Keratinocyte (primary cell): ENCODE results near the gene KCNK7. TPM values are rescaled to one million over a fixed set of nuclear protein-coding genes. Genes with fewer than 3 reads are reported as not detected.

Source experiments
- DNase-seq: peaks from one replicate; pipeline ENCODE4 v3.0.0-alpha.2; 2011; ENCODE audit warnings: low read depth, missing footprints, low spot score
- FAIRE-seq: peaks from 2 replicates; lab custom pipeline; 2011; peaks lifted over from hg19 to GRCh38; lab: Jason Lieb, UNC
- H2AFZ ChIP-seq: 2 replicates; pipeline ENCODE4 v1.6.0; 2012; ENCODE audit warnings: low read length, control low read depth, inconsistent platforms; ENCODE audit not compliant: control insufficient read depth
- H3K27ac ChIP-seq: 2 replicates; pipeline ENCODE4 v1.5.1; 2011; ENCODE audit warnings: low read length; ENCODE audit not compliant: control insufficient read depth, insufficient read depth
- H3K27me3 ChIP-seq: 3 replicates; pipeline ENCODE4 v1.6.0; 2011; ENCODE audit warnings: low read length; ENCODE audit not compliant: control insufficient read depth, insufficient read depth; ENCODE audit errors: extremely low read depth
- H3K36me3 ChIP-seq, 2 experiments: 2 replicates in 1 of 2; 3 replicates in 1 of 2; pipeline ENCODE4 v1.5.1; 2011; ENCODE audit warnings: low read length in 2 of 2, mild to moderate bottlenecking in 1 of 2; ENCODE audit not compliant: control insufficient read depth in 2 of 2, insufficient read depth in 2 of 2; ENCODE audit errors: extremely low read depth in 1 of 2
- H3K4me1 ChIP-seq: 3 replicates; pipeline ENCODE4 v1.5.1; 2011; ENCODE audit warnings: low read length; ENCODE audit not compliant: control insufficient read depth, insufficient read depth; ENCODE audit errors: extremely low read depth
- H3K4me2 ChIP-seq: 3 replicates; pipeline ENCODE4 v1.6.0; 2011; ENCODE audit warnings: low read depth, low read length; ENCODE audit not compliant: control insufficient read depth, insufficient read depth; ENCODE audit errors: extremely low read depth
- H3K4me3 ChIP-seq, 3 experiments: fragments of 200-600 bp in 1 of 3; sonication (generic) in 1 of 3; 2 replicates in 2 of 3; 3 replicates in 1 of 3; pipeline ENCODE4 v1.5.1; 2011 to 2016; ENCODE audit warnings: low read length in 3 of 3, mild to moderate bottlenecking in 3 of 3, control low read depth in 2 of 3, inconsistent platforms in 1 of 3, low read depth in 1 of 3, mixed read lengths in 1 of 3, mixed run types in 1 of 3, moderate library complexity in 1 of 3; ENCODE audit not compliant: control insufficient read depth in 2 of 3, insufficient read depth in 2 of 3; ENCODE audit errors: extremely low read depth in 1 of 3
- H3K79me2 ChIP-seq: 2 replicates; pipeline ENCODE4 v1.6.0; 2012; ENCODE audit warnings: low read length; ENCODE audit not compliant: control insufficient read depth, insufficient read depth
- H3K9ac ChIP-seq: 3 replicates; pipeline ENCODE4 v1.6.0; 2011; ENCODE audit warnings: low read length; ENCODE audit not compliant: control insufficient read depth, insufficient read depth; ENCODE audit errors: extremely low read depth
- H3K9me1 ChIP-seq: 3 replicates; pipeline ENCODE4 v1.6.0; 2011; ENCODE audit warnings: low read length; ENCODE audit not compliant: control insufficient read depth, insufficient read depth; ENCODE audit errors: extremely low read depth
- H3K9me3 ChIP-seq: 2 replicates; pipeline ENCODE4 v1.5.1; 2012; ENCODE audit warnings: low read depth, low read length; ENCODE audit not compliant: control insufficient read depth
- H4K20me1 ChIP-seq: 3 replicates; pipeline ENCODE4 v1.6.0; 2011; ENCODE audit warnings: low read length; ENCODE audit not compliant: control insufficient read depth, insufficient read depth; ENCODE audit errors: extremely low read depth
- EZH2 ChIP-seq: IDR thresholded peaks from one replicate; pipeline ENCODE4 v1.6.1; 2012; ENCODE audit warnings: inconsistent platforms, mild to moderate bottlenecking, low read length, moderate library complexity
- dilution Hi-C: fragments of 300-500 bp; cut with MboI; formaldehyde crosslinking; loops from one replicate; pipeline ENCODE4 v1.7.0; 2020; ENCODE audit warnings: low sequenced_read_pairs; ENCODE audit not compliant: extremely low pct_ligation_motif_present
- polyA plus RNA-seq, 5 experiments: library from polyadenylated mRNA; depleted of rRNA in 3 of 5; stranded (reverse) in 3 of 5; stranded (forward) in 1 of 5; unstranded in 1 of 5; fragments of >200 nt; gene quantifications; 1 replicate in 1 of 5; 2 replicates in 3 of 5; 3 replicates in 1 of 5; pipeline versions ENCODE4 v1.2.1 to v1.2.3, GENCODE V29; 2011 to 2012; ENCODE audit warnings: missing spikeins in 2 of 5, low read depth in 1 of 5, low replicate concordance in 1 of 5
- TF ChIP-seq, protein P1 (sequence below), 3 experiments: IDR thresholded peaks in 1 of 3; conservative IDR thresholded peaks in 1 of 3; optimal IDR thresholded peaks in 1 of 3; 2 replicates in 2 of 3; 3 replicates in 1 of 3; pipeline versions ENCODE3 to v1.5.1; 2011; ENCODE audit warnings: low read length in 3 of 3, mild to moderate bottlenecking in 3 of 3, moderate library complexity in 2 of 3, control low read depth in 1 of 3, inconsistent platforms in 1 of 3; ENCODE audit not compliant: insufficient read depth in 2 of 3; ENCODE audit errors: extremely low read depth in 1 of 3

Gene KCNK7
- polyA plus RNA-seq, 1 donor (not counting 4 experiments of a cell fraction or from before 2014, with no cell fraction given): 0.46 TPM

DNA sequence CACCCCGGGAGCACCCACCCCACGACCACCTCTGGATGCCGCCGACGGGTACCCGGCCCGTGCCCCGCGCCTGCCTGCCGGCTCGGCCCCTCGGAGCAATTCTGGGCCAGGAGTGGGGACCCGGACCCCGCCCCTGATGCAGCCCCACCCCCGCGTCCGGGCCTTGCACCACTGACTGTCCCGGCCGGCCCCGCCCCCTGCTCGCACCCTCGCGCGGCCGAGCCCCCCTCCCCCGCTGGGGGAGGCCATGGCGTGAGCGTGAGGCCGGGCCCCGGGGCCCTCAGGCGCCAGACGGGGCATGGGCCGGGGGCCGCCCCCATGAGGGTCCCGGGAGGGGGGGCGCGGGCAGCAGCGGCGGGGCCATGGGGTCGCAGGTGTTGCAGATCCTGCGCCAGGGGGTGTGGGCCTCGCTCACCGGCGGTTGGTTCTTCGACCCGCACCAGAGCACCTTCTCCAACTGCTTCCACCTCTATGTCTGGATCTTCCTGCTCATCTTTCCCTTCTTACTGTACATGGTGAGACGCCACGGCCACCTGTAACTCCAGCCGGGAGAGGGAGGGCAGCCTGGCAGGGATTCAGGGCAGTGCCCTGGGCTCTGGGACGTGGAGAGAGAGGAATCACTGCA, 20.5 kb upstream of the KCNK7 start:
- no peak for FAIRE-seq
- H3K36me3 ChIP-seq: peaks cover 35 to 44% of the 10 kb centered on the region in 2 experiments

DNA sequence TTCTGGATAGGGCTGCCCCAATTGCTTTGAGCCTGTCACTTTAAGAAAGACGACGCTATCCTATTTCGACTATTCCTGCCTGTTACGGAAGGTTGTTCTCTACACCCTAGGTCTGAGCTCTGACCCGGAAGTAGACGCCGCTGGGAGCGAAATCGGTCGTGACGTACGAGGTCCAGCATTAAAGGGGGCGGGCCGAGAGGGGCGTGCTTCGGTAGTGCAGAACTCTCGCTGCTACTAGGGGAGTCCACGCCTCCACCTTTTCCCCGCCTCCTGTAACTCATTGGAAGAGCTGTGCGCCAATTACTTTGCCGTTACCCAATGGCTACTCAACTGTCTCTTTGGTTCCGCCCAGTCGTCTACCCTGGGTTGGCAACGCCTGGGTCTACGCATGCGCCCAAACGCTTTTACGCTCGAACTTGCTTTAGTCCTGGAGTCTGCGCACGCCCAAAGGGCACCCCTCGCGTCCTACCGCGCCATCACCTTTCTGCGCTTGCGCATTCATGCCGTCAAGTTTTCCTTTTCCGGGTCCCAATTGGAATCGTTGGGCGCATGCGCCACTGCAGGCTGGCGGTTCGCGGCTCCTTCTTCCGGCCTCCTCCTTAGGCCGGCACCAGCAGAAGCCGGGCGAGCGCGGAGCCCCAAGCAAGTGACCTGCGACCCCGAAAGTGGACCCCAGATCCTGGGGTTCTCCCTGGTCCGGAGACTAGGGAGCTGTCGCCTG, 19.8 kb upstream of the KCNK7 start, which contains the start of gene PCNX3:
PCNX3 (plus strand) TSS at position 548 of the 721 bp plus-strand sequence. CDS start 536 bp downstream, outside the sequence.
- H3K27me3 ChIP-seq: no peaks in the 10 kb centered on the region
- peak; percentile 97 for FAIRE-seq
- H3K9me1 ChIP-seq: no peaks in the 10 kb centered on the region
- H3K27ac ChIP-seq: peak within 1 kb of the TSS; percentile 99
- peak within 1 kb of the TSS; percentile 52 for H2AFZ ChIP-seq
- H3K4me2 ChIP-seq: peak within 1 kb of the TSS; percentile 88
- no peaks in the 10 kb centered on the region for H3K9me3 ChIP-seq
- peak within 1 kb of the TSS; percentile 85 to 96 (median 93) for H3K4me3 ChIP-seq
- H3K36me3 ChIP-seq: peaks cover 29 to 43% of the 10 kb centered on the region in 2 experiments
- dilution Hi-C loops: no loop called here
- peak within 1 kb of the TSS; percentile 99 for H3K9ac ChIP-seq
- DNase-seq: peak; percentile 100
- H4K20me1 ChIP-seq: no peaks in the 10 kb centered on the region
- peaks cover 25% of the 10 kb centered on the region for H3K4me1 ChIP-seq
- H3K79me2 ChIP-seq: peaks cover 81% of the 10 kb centered on the region
- TF ChIP-seq EZH2: no peak
- TF ChIP-seq, protein P1, sequence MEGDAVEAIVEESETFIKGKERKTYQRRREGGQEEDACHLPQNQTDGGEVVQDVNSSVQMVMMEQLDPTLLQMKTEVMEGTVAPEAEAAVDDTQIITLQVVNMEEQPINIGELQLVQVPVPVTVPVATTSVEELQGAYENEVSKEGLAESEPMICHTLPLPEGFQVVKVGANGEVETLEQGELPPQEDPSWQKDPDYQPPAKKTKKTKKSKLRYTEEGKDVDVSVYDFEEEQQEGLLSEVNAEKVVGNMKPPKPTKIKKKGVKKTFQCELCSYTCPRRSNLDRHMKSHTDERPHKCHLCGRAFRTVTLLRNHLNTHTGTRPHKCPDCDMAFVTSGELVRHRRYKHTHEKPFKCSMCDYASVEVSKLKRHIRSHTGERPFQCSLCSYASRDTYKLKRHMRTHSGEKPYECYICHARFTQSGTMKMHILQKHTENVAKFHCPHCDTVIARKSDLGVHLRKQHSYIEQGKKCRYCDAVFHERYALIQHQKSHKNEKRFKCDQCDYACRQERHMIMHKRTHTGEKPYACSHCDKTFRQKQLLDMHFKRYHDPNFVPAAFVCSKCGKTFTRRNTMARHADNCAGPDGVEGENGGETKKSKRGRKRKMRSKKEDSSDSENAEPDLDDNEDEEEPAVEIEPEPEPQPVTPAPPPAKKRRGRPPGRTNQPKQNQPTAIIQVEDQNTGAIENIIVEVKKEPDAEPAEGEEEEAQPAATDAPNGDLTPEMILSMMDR (optimal IDR thresholded peaks at IDR 0.05 in 1 of 3, IDR thresholded peaks at IDR 0.05 in 1 of 3, conservative IDR thresholded peaks at IDR 0.05 in 1 of 3; ENCODE audit: extremely low read depth in 1 of 3, insufficient read depth in 2 of 3, low read length in 3 of 3): no peak

More for the DNA sequence above, 20.5 kb upstream of the KCNK7 start:
- TF ChIP-seq, protein P1 (optimal IDR thresholded peaks at IDR 0.05 in 1 of 3, IDR thresholded peaks at IDR 0.05 in 1 of 3, conservative IDR thresholded peaks at IDR 0.05 in 1 of 3; ENCODE audit: extremely low read depth in 1 of 3, insufficient read depth in 2 of 3, low read length in 3 of 3): no peak
- no peak for TF ChIP-seq EZH2
- peaks cover 76% of the 10 kb centered on the region for H3K79me2 ChIP-seq
- H3K9me3 ChIP-seq: no peaks in the 10 kb centered on the region
- peak overlapping the region; percentile 80 for H3K27ac ChIP-seq
- H3K27me3 ChIP-seq: no peaks in the 10 kb centered on the region
- H3K9me1 ChIP-seq: no peaks in the 10 kb centered on the region
- H3K4me3 ChIP-seq: peak overlapping the region; percentile 38 to 85 (median 81)
- peaks cover 25% of the 10 kb centered on the region for H3K4me1 ChIP-seq
- H3K9ac ChIP-seq: peak overlapping the region; percentile 86
- dilution Hi-C loops: no loop called here
- peak overlapping the region; percentile 43 for H2AFZ ChIP-seq
- DNase-seq: no peak
- H4K20me1 ChIP-seq: no peaks in the 10 kb centered on the region
- H3K4me2 ChIP-seq: peak overlapping the region; percentile 47
